HL-60/S4 (cell line): ENCODE data around the gene SFXN4.
"Not testable (repeated sequence)": the region's sequence is repeated elsewhere in the genome, so short reads cannot be mapped to it uniquely, and the experiment has no call there.

Experiments used
- in situ Hi-C: fragments of 300-500 bp; cut with MboI; formaldehyde crosslinking; loops from 2 replicates; pipeline ENCODE4 v1.14.3; 2022; ENCODE audit warnings: low sequenced_read_pairs

SFXN4 gene

GRCh38 chr10:119190954-119191785 is 25.7 kb upstream of the SFXN4 start:
- in situ Hi-C loops: loop anchor here (10.0 kb wide), 2 partner anchors 224 to 374 kb away; no protein-coding TSS in a partner anchor

DNA sequence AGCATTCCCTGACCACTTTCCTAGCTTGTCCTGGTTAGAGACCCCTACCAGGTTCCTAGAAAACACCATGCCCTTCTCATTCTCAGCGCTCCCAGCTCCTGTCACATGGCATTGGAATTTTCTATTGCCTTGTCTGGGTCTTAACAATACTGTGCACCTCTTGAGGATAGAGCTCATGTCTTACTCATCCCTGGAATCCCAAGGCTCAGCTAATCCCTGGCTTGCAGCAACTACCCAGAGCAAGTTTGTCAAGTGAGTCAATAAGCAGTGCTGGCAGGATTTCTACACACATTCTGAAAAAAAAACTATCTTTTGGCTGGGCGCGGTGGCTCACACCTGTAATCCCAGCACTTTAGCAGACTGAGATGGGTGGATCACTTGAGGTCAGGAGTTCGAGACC is 24.8 kb upstream of the SFXN4 start:
- in situ Hi-C loops: loop anchor here (10.0 kb wide), 2 partner anchors 224 to 374 kb away; no protein-coding TSS in a partner anchor

- in situ Hi-C loops: loop anchor here (10.0 kb wide), 2 partner anchors 225 to 375 kb away; no protein-coding TSS in a partner anchor
Measured at GRCh38 chr10:119189811-119190282, 24.3 kb upstream of the SFXN4 start.

DNA sequence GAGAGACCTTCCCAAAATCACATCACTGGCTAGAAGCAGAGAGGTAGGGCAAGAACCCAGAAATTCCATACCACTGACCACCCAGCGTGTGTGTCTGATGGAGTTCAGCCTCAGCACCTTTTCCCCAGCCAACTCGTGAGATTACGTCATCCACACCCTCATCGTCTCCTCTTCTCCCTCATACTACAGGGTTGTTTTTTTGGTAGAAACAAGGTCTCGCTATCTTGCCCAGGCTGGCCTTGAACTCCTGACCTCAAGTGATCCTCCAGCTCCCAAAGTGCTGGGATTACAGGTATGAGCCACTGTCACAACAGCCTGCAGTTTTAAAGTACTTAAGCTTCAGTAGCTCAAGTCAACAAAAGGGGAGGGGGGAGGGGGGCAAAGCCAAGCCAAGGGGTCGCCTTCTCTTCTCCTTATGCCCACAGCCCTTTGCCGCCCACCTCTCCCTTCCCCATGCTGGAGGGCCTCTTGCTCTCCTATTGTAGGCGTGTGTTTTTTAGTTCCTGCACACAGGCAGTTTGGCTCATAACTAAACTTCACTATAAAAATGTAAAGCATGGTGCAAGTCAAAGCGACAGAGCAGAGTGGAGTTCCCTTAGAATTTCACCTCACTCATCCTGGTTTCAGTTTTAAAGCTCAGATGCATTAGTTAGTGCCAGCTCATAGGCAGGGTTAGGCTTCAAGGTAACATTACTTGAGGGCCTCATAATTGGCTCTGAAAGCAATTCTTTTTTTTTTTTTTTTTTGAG is 18.3 kb upstream of the SFXN4 start:
- in situ Hi-C loops: no loop called here

- in situ Hi-C loops: not testable (repeated sequence)
Measured at GRCh38 chr10:119180850-119181400, 15.4 kb upstream of the SFXN4 start.

- in situ Hi-C loops: no loop called here
Measured at GRCh38 chr10:119178372-119179119, 13.0 kb upstream of the SFXN4 start, which contains the start of gene PRDX3. TSS of gene PRDX3 (minus strand) at chr10:119178812. CDS start at chr10:119178790, 22 bp downstream.

- in situ Hi-C loops: no loop called here
Measured at GRCh38 chr10:119177708-119178371, 12.3 kb upstream of the SFXN4 start.

DNA sequence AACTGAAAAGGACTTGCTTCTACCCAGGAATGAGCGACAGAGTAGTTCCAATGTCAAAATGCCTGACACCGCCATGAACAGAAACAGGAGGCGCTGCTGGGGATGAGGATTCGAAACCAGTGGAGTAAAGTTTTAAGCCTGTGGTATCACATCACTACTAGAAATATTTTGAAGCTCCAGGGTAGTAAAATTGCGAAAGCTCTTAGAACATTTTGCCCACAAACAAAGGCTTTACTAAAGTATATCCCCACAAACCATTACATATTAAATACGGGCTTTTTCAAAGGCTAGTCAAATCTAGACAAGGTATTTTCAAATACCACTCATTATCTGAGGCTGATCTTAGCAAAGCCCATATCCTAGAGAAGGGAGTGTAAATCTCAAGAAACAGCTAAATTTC is 10.7 kb upstream of the SFXN4 start:
- in situ Hi-C loops: no loop called here

DNA sequence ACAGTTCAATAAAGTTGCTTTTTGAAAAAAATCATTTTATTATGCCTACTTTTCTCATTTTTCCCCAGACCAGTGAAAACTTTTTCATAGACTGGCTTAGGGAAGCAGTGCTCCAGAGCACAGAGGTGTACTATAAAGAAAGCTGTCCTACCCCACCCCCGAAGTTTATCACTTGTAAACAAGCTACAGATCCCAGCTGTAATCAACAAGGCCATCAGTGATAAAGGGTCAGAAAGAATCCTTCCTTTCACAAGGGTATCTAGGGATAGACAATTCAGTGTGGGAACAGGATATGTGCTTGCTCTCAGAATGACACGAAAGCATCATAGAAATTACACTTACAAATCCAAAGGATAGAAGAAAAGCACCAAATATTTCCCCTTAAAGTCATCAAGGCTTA is 8.6 kb upstream of the SFXN4 start:
- in situ Hi-C loops: no loop called here

GRCh38 chr10:119167041-119167440 is 1.5 kb upstream of the SFXN4 start:
- in situ Hi-C loops: no loop called here

DNA sequence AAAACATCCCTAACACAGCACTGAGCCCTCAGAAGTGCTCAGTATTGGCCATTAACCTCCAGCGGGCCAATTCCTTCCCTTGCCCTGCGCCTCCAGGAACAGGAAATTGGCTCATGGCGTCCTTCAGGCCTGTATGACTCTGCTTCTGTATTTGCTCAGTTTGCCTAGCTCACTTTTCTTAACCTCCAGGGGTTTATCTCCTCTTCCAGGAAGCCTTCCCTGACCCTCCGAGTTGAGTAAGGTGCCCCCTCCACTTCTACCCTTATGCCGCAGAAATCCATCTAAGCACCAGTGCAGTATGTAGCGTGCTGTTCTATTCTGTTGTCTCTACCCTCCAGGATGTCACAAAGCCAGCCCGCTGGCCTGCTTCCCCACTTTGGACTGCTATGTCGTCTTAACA is 1.1 kb upstream of the SFXN4 start:
- in situ Hi-C loops: no loop called here

DNA sequence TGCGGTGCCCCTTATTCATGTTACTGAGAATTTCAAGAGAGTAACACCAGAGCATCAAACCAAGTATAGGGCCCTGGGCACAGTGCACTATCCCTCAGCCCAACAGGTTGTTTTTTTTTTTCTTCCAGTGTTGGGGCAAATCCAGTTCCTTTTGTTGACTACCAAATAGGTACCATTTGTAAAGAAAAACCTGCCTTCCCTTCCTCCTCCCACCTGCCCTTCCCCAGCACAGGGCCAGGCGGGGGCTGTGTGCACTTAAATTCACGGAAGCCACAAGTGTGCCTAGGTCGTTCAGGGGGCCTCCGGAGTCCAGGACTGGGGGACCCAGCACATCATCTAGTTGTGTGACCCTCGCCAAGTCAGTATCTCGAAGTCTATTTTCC is 595 bp upstream of the SFXN4 start:
- in situ Hi-C loops: no loop called here

DNA sequence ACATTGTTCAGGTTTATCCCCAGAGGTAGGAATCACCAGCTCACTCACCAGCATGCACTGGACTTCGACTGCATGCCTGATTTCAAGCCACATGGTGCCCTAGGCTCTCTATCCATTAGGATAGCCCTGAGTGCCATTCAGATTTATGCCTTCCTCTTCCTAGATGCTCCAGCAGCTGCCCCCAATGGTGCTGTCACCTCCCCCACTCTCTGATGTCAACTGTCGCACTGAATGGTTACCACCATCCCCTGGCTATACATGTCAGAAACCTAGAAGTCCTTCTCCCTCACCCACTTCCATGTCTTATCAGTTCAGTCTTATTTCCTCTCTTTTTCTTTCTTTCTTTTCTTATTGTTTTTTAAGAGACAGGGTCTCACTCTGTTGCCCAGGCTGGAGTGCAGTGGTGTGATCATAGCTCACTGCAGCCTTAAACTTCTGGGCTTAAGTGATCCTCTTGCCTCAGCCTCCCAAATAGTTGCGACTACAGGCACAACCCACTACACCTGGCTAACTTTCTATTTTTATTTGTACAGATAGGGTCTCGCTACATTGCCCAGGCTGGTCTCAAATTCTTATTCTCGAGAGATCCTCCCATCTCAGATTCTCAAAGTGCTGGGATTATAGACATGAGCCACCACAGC is 2.9 kb downstream of the SFXN4 start:
- in situ Hi-C loops: no loop called here

GRCh38 chr10:119161680-119162451 is 3.6 kb downstream of the SFXN4 start:
- in situ Hi-C loops: no loop called here

DNA sequence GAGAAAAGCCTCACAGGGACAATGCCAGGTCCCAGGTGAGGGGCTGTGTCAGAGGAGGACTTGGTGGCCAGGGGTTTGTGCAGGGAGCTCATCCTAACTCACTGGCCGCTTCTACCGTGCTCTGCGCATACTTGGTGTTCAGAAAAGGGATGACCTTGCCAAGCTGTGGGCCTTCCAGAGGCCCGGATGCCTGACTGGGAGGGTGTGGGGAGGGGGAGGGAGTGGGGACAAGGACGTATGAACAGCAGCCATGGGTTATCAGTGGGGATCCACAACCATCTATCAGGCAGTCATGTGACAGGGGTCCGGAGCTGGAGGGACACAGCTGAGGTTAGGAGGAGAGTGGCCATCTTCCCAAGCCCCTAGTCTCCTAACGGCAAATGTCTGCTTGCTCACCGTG is 6.2 kb downstream of the SFXN4 start:
- in situ Hi-C loops: no loop called here

- in situ Hi-C loops: no loop called here
Measured at GRCh38 chr10:119153661-119154060, 11.9 kb downstream of the SFXN4 start.

- in situ Hi-C loops: no loop called here
Measured at GRCh38 chr10:119153041-119153440, 12.5 kb downstream of the SFXN4 start.

DNA sequence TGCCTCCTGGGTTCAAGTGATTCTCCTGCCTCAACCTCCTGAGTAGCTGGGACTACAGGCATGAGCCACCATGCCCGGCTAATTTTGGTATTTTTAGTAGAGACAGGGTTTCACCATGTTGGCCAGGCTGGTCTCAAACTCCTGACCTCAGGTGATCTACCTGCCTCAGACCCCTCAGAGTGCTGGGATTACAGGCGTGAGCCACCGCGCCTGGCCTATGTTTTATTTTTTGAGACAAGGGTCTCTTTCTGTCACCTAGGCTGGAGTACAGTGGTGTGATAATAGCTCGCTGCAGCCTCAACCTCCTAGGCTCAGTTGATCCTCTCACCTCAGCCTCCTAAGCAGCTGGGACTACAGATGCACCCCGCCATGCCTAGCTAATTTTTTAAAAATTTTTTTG is 13.9 kb downstream of the SFXN4 start:
- in situ Hi-C loops: not testable (repeated sequence)

- in situ Hi-C loops: no loop called here
Measured at GRCh38 chr10:119149729-119150128, 15.8 kb downstream of the SFXN4 start.
